Mammary epithelial cell (primary cell): Measurements from ENCODE around the gene TP63.

ENCODE experiments used
- CTCF ChIP-seq, 2 donors: IDR thresholded peaks in 1 of 2; conservative IDR thresholded peaks in 1 of 2; 2 replicates each; pipeline ENCODE4 v1.5.1; 2011 to 2012; ENCODE audit warnings: inconsistent platforms in 2 of 2, low read length in 2 of 2, mild to moderate bottlenecking in 2 of 2, control low read depth in 1 of 2, low read depth in 1 of 2; ENCODE audit not compliant: insufficient read depth in 1 of 2; ENCODE audit errors: extremely low read depth in 1 of 2
- EZH2 ChIP-seq: IDR thresholded peaks from 2 replicates; pipeline ENCODE4 v1.6.1; 2012; ENCODE audit warnings: low read length, inconsistent platforms, borderline replicate concordance

DNA sequence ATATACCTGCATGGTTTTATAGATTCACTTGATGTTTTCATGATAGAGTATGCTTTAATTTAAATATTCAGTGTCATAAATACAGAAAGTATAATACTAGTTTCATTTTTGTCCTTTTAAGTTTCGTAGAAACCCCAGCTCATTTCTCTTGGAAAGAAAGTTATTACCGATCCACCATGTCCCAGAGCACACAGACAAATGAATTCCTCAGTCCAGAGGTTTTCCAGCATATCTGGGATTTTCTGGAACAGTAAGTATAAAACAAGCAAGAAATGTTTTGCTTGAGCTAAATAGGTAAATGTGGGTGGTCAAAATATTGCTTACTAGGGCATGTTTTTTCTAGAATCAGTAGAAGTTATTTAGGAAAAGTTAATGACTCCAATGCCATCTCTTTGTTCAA, 106.4 kb downstream of the TP63 start:
- no peak for TF ChIP-seq CTCF (conservative IDR thresholded peaks at IDR 0.05 in 1 of 2, IDR thresholded peaks at IDR 0.05 in 1 of 2; ENCODE audit: extremely low read depth in 1 of 2, insufficient read depth in 1 of 2, low read depth in 1 of 2, low read length in 2 of 2)
- TF ChIP-seq EZH2: no peak
